ENCODE results near the gene CAB39L. TPM values are rescaled to one million over a fixed set of nuclear protein-coding genes. Genes with fewer than 3 reads are reported as not detected.
A peak's percentile ranks its signal among the peaks of the same experiment; 100 is the strongest.

CAB39L gene
- total and polyA plus RNA-seq, 12 donors: 7.1 to 33.2 (median 16.9) TPM

- WGBS, 2 donors: 58 to 78% methylated on average over 1 of the region's 1 CpG
- Histone ChIP-seq H3K27ac (peak overlapping the region in 3 of 10 donors; percentile 10 to 84 (median 80)), H3K36me3 (peaks cover 0 to 4% (median 0%) of the 10 kb centered on the region in 9 donors), H3K27me3 (no peaks in the 10 kb centered on the region), H3K4me1 (peaks cover 0 to 14% (median 3%) of the 10 kb centered on the region in 9 donors), H3K9me3 (peaks cover 0 to 17% (median 7%) of the 10 kb centered on the region in 11 donors), H3K4me3 (peak overlapping the region in 7 of 10 donors; percentile 19 to 50 (median 42))
- TF ChIP-seq CTCF (IDR thresholded peaks at IDR 0.05): no peak
- ATAC-seq (no peak), DNase-seq (no peak)
- intact Hi-C loops (cut with DNase I): loop anchor here in 1 of 10 donors (10.0 kb wide), 1 partner anchor 95 kb away; no protein-coding TSS in a partner anchor
Measured at GRCh38 chr13:49399801-49400472, 43.9 kb downstream of the CAB39L start.

GRCh38 chr13:49395878-49396380 lies 47.9 kb downstream of the CAB39L start:
- DNase-seq (no peak), ATAC-seq (peak in 6 of 8 donors; percentile 6 to 46 (median 30))
- H3K27ac ChIP-seq: peak overlapping the region in 6 of 10 donors; percentile 30 to 66 (median 50)
- intact Hi-C loops (cut with DNase I): no loop called here
- TF ChIP-seq CTCF (IDR thresholded peaks at IDR 0.05): no peak
- peaks cover 0 to 7% (median 0%) of the 10 kb centered on the region in 11 donors for H3K9me3 ChIP-seq
- H3K27me3 ChIP-seq: no peaks in the 10 kb centered on the region
- WGBS, 2 donors: 95 to 97% methylated on average over 1 of the region's 1 CpG
- peaks cover 0 to 5% (median 0%) of the 10 kb centered on the region in 9 donors for H3K4me1 ChIP-seq
- no peaks in the 10 kb centered on the region for H3K36me3 ChIP-seq
- H3K4me3 ChIP-seq: no peak overlapping the region

GRCh38 chr13:49395451-49395865 lies 48.4 kb downstream of the CAB39L start:
- DNase-seq (no peak), ATAC-seq (peak; percentile 33 to 87 (median 76))
- H3K4me1 ChIP-seq: peaks cover 0 to 5% (median 0%) of the 10 kb centered on the region in 9 donors
- H3K27ac ChIP-seq: peak overlapping the region in 7 of 10 donors; percentile 19 to 66 (median 44)
- H3K27me3 ChIP-seq: no peaks in the 10 kb centered on the region
- H3K36me3 ChIP-seq: no peaks in the 10 kb centered on the region
- 63 to 67% methylated on average over 1 of the region's 1 CpG for WGBS, 2 donors
- H3K9me3 ChIP-seq: peaks cover 0 to 7% (median 0%) of the 10 kb centered on the region in 11 donors
- H3K4me3 ChIP-seq: no peak overlapping the region
- intact Hi-C loops (cut with DNase I): no loop called here
- no peak for TF ChIP-seq CTCF (IDR thresholded peaks at IDR 0.05)

- Histone ChIP-seq H3K27ac (no peak overlapping the region), H3K36me3 (no peaks in the 10 kb centered on the region), H3K4me1 (no peaks in the 10 kb centered on the region), H3K4me3 (no peak overlapping the region), H3K27me3 (no peaks in the 10 kb centered on the region), H3K9me3 (peaks cover 0 to 14% (median 0%) of the 10 kb centered on the region in 11 donors)
- intact Hi-C loops (cut with DNase I): no loop called here
- TF ChIP-seq CTCF (IDR thresholded peaks at IDR 0.05): no peak
- ATAC-seq (no peak), DNase-seq (no peak)
- WGBS, 2 donors: 57 to 70% methylated on average over 5 of the region's 5 CpGs
Measured at GRCh38 chr13:49388091-49388635, 55.7 kb downstream of the CAB39L start.
